Non-pigmented ciliary epithelial cell (primary cell): Measurements from ENCODE around the gene ZHX3.

Experiments used
- DNase-seq: peaks from one replicate; pipeline ENCODE4 v3.0.0-alpha.2; 2010; ENCODE audit warnings: low read depth

The ZHX3 gene

GRCh38 chr20:41171736-41172295 is 145.7 kb downstream of the ZHX3 start:
- no peak for DNase-seq

GRCh38 chr20:41170386-41171105 is 147.0 kb downstream of the ZHX3 start:
- no peak for DNase-seq

DNA sequence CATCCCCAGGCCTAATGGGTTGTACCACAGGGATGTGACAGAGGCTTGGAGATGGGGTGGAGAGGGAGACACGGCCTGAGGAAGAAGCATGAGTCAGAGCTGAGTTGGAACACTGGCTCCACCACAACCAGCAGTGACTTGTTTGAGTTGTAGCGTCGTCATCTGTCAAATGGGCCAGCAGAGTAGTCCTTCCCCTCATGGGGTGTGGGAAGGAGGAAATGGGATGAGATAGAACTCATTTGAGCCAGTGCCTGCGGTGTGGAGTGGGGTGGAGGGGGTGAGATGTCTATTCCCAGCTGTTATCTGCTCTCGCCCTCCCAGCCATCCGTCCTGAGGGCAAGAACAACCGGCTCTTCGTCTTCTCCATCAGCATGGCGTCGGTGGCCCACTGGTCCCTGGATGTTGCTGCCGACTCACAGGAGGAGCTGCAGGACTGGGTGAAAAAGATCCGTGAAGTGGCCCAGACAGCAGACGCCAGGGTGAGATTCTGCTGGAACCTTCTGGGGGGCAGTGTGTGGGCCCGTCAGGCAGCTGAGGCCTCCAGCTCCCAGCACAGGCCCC is 147.7 kb downstream of the ZHX3 start:
- DNase-seq = no peak

GRCh38 chr20:41169162-41169690 is 148.3 kb downstream of the ZHX3 start:
- DNase-seq = no peak

DNA sequence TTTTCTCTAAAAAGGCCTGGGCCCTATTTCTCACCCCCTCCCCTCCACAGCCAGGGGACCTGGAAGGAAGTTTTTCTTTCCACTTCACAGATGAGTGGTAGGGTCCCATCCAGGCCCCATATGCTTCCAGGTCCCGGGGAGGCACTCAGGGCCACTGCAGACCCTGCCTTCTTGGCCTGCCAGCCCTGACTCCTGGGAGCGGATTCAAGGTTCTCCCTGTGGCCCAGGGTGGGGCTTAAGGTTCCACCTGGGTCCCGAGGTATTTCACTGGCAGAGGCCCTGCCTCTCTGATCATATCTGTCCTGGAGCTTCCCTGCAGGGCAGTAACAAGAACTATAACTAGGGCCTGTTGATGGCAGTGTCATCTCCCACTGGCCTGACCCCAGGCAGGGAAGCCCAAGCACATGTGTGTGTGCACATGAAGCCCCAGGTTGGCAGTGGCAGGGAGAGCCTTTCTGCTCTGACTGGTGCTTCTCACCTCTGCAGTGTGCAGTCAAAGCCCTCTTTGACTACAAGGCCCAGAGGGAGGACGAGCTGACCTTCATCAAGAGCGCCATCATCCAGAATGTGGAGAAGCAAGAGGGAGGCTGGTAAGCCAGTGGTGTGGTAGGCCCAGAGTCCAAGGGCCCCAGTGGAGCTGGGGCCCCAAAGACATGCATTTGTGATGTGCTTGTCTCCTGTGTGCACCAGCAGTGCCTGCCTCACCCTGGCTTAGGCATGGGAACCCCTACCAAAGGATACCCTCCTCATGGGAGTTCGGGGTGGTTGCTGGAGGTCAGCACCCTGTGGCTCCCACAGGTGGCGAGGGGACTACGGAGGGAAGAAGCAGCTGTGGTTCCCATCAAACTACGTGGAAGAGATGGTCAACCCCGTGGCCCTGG is 149.0 kb downstream of the ZHX3 start:
- DNase-seq = no peak

- DNase-seq = no peak
Observed at GRCh38 chr20:41167481-41168253, 149.9 kb downstream of the ZHX3 start.

DNA sequence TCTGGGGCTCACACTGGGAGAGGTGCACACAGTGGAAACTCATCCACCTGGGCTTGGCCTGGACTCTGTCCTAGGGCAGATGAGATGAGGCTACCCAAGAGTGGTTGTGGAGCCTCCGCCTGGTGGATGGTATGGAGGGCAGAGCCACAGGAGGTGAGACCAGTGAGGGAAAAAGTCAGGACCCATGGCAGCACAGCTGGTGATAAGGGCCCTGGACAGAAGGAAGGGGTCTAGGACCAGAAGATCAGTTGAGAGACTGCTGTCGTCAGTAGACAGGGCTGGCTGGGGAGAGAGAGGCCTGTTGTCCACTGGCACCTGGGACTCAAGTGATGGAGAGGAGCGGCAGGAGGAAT is 150.4 kb downstream of the ZHX3 start:
- no peak for DNase-seq

- DNase-seq = no peak
Observed at GRCh38 chr20:41166201-41167117, 151.1 kb downstream of the ZHX3 start.

DNA sequence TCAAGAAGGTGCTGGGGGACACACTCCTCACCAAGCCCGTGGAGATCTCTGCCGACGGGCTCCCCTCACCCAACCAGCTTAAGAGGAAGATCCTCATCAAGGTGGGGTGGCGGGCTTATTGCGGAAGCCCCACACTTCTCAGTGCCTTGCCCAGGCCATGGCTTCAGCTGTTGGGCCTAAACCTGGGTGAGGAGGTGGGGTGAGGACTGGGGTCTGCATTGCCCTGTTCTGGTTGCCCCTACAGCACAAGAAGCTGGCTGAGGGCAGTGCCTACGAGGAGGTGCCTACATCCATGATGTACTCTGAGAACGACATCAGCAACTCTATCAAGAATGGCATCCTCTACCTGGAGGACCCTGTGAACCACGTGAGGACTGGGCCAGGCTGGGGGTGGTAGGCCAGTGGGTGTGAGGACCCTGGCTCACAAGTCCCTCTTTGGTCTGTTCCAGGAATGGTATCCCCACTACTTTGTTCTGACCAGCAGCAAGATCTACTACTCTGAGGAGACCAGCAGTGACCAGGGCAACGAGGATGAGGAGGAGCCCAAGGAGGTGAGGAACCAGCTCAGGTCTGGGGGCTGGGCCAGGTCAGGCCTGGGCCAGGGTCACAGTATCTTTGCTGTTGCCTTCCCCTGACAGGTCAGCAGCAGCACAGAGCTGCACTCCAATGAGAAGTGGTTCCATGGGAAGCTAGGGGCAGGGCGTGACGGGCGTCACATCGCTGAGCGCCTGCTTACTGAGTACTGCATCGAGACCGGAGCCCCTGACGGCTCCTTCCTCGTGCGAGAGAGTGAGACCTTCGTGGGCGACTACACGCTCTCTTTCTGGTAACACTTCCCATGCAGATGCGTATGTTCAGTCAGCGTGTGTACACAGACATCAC is 152.3 kb downstream of the ZHX3 start:
- no peak for DNase-seq

DNA sequence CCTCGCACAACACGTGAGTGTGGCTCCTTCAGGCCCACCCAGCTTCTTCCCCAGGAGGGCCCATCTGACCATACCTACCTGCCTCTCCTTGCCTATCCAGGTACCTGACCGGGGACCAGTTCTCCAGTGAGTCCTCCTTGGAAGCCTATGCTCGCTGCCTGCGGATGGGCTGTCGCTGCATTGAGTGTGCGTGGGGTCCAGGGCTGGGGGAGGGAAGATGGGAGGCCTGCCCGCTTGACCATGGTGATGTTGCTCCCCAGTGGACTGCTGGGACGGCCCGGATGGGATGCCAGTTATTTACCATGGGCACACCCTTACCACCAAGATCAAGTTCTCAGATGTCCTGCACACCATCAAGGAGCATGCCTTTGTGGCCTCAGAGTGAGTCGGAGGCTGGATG is 153.7 kb downstream of the ZHX3 start:
- no peak for DNase-seq

- DNase-seq = no peak
Observed at GRCh38 chr20:41162396-41162795, 155.1 kb downstream of the ZHX3 start.

GRCh38 chr20:41161886-41162285 is 155.6 kb downstream of the ZHX3 start:
- no peak for DNase-seq

DNA sequence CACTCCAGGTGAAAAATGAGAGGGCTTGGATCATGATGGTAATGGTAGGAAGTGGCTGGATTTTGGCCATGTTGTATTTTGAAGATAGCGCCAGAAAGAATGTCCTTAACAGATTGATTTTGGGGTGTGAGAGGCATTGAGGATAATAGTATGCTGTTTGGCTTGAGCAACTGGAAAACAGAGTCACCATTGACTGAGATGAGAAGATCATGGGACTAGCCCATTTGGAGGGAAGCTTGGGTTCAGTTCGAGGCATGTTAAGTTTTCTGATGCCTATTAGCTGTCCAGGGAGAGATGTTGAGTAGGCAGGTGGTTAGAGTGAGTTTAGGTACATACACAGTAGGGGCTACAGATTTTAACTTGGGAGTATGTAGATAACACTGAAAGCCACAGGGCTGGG is 156.8 kb downstream of the ZHX3 start:
- DNase-seq = no peak

DNA sequence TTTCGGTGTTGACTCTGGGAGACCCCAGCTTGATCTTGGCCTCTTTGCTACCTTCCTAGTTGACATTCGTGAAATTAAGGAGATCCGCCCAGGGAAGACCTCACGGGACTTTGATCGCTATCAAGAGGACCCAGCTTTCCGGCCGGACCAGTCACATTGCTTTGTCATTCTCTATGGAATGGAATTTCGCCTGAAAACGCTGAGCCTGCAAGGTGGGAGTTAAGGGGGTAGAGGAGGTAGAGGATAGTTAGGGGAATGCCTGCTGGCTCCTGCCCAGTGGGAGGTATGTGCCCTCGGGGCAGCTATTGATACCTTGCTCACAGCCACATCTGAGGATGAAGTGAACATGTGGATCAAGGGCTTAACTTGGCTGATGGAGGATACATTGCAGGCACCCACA is 158.0 kb downstream of the ZHX3 start:
- DNase-seq = no peak

GRCh38 chr20:41158082-41158625 is 159.4 kb downstream of the ZHX3 start:
- DNase-seq = no peak

- no peak for DNase-seq
Observed at GRCh38 chr20:41155261-41155660, 162.3 kb downstream of the ZHX3 start.

DNA sequence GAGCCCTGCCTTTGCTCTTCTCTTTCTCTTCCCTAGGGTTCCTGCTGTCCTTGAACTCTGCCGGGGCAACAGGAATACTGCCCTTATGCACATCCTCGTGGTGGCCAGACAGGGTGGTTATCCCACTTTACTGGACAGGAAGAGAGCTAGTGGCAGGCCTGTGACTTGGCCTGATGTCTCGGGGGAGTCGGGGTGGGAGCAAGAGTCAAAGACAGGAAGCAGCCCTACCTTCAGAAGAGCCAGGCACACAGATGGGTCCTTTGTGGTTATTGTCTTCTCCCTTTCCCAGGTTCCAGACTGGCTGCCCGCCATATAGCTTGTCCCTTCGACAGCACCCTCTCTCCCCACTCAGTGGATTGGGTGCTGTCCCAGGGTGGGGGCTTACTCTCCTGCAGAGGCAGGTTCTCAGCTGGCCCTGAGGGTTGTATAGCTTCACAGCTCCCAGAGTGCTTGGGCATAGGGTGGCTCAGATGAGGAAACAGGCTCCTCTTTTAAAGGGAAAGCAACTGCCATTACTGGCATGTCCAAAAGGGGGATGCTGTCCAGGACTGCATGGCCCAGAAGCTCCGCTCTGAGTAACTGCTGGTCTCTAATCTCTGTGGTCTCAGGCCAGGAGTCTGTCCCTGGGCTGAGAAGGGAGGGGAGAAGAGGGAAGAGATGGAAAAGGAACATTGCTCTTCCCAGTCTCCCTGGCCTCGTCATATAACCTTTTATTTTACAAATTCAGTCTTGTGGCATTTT is 162.9 kb downstream of the ZHX3 start:
- no peak for DNase-seq

GRCh38 chr20:41152108-41152757 is 165.3 kb downstream of the ZHX3 start:
- no peak for DNase-seq
